Measurements from ENCODE around the gene PP2D1.

GRCh38 chr3:20055842-20056241 lies 43.8 kb upstream of the PP2D1 start:
- no peak for TF ChIP-seq CTCF (IDR thresholded peaks at IDR 0.05; ENCODE audit: insufficient read depth, low read length, poor library complexity, severe bottlenecking)
- TF ChIP-seq EZH2phosphoT487 (conservative IDR thresholded peaks at IDR 0.05; ENCODE audit: low read length) = no peak
